GM12891 (cell line): Measurements from ENCODE around the gene LRRC37A3.
"Not testable (repeated sequence)": the region's sequence is repeated elsewhere in the genome, so short reads cannot be mapped to it uniquely, and the experiment has no call there.

Experiments used
- PAX5 ChIP-seq: IDR thresholded peaks from 2 replicates; pipeline ENCODE4 v1.6.1; 2011; ENCODE audit warnings: low read length, moderate library complexity, mild to moderate bottlenecking; ENCODE audit not compliant: insufficient read depth, severe bottlenecking
- POLR2A ChIP-seq: IDR thresholded peaks from 2 replicates; pipeline ENCODE4 v1.6.1; 2011; ENCODE audit warnings: low read depth, low read length, control low read depth
- POLR2AphosphoS5 ChIP-seq: IDR thresholded peaks from 2 replicates; pipeline ENCODE4 v1.6.1; 2011; ENCODE audit warnings: low read depth, low read length, control low read depth
- SPI1 ChIP-seq: IDR thresholded peaks from 2 replicates; pipeline ENCODE4 v1.6.1; 2011; ENCODE audit warnings: low read depth, low read length, control low read depth
- TAF1 ChIP-seq: IDR thresholded peaks from 2 replicates; pipeline ENCODE4 v1.6.1; 2011; ENCODE audit warnings: low read depth, low read length, control low read depth

- TF ChIP-seq TAF1, SPI1, POLR2AphosphoS5, POLR2A, PAX5: not testable (repeated sequence)
Measured at GRCh38 chr17:64836623-64837017, 82.7 kb downstream of the LRRC37A3 start.
